GM23338 (cell line): ENCODE results near the gene ATP5PD.

Source experiments
- CREB1 ChIP-seq: fragments of 250-450 bp; sonication (Bioruptor Pico); IDR thresholded peaks from 2 replicates; pipeline ENCODE4 v1.5.0; 2020; ENCODE audit warnings: low read depth, mild to moderate bottlenecking, moderate library complexity
- CTCF ChIP-seq, 2 experiments: fragments of 200-600 bp in 1 of 2; sonication (generic) in 1 of 2; conservative IDR thresholded peaks; 2 replicates each; pipeline versions ENCODE4 v1.5.1 to v1.6.1; 2016 to 2017; ENCODE audit warnings: antibody characterized with exemption in 2 of 2, low read depth in 2 of 2, mild to moderate bottlenecking in 2 of 2, moderate library complexity in 1 of 2
- EZH2 ChIP-seq: fragments of 200-600 bp; sonication (generic); IDR thresholded peaks from one replicate; pipeline ENCODE4 v1.8.0; 2017; ENCODE audit warnings: antibody characterized with exemption, mild to moderate bottlenecking, low read depth; ENCODE audit not compliant: unreplicated experiment
- EZH2phosphoT487 ChIP-seq: fragments of 200-600 bp; sonication (generic); IDR thresholded peaks from one replicate; pipeline ENCODE4 v1.8.1; 2018; ENCODE audit warnings: antibody characterized with exemption; ENCODE audit not compliant: unreplicated experiment
- REST ChIP-seq: IDR thresholded peaks from one replicate; pipeline ENCODE4 v1.6.1; 2018; ENCODE audit warnings: antibody characterized with exemption; ENCODE audit not compliant: unreplicated experiment

- TF ChIP-seq CTCF (conservative IDR thresholded peaks at IDR 0.05; ENCODE audit: low read depth in 2 of 2) (no peak), EZH2phosphoT487 (no peak), EZH2 (no peak), CREB1 (no peak), REST (no peak)
Measured at GRCh38 chr17:75064040-75064439, 17.3 kb upstream of the ATP5PD start.
